H1 (cell line): ENCODE results near the gene GLG1. TPM values are rescaled to one million over a fixed set of nuclear protein-coding genes. Genes with fewer than 3 reads are reported as not detected.
"Not testable (repeated sequence)": the region's sequence is repeated elsewhere in the genome, so short reads cannot be mapped to it uniquely, and the experiment has no call there.

ENCODE experiments used
- CTCF ChIA-PET: fragments of 300-600 bp; sonication (Branson Sonifier 250); formaldehyde crosslinking; loops from one replicate; lab custom pipeline; 2021; ENCODE audit not compliant: partially characterized antibody; lab: Charles Lee
- POLR2A ChIA-PET: fragments of 300-600 bp; sonication (Branson Sonifier 250); formaldehyde crosslinking; loops from one replicate; lab custom pipeline; 2021; ENCODE audit warnings: inconsistent platforms; ENCODE audit not compliant: partially characterized antibody; lab: Charles Lee
- DNase-seq, 2 experiments: peaks; one replicate each; pipeline versions ENCODE4 v3.0.0 to v3.0.0-alpha.2; 2010 to 2022; ENCODE audit warnings: low spot score in 2 of 2, low read depth in 1 of 2, mixed read lengths in 1 of 2
- FAIRE-seq: peaks from 2 replicates; lab custom pipeline; 2011; peaks lifted over from hg19 to GRCh38; lab: Jason Lieb, UNC
- H2AFZ ChIP-seq: 2 replicates; pipeline ENCODE4 v1.8.1; 2012; ENCODE audit warnings: low read length, inconsistent platforms
- H2AK5ac ChIP-seq: 2 replicates; pipeline ENCODE4 v1.6.1; 2013; ENCODE audit warnings: low read depth, low read length
- H2BK120ac ChIP-seq: replicated peaks from 2 replicates; pipeline ENCODE3; 2013; ENCODE audit warnings: low read depth, low read length, inconsistent platforms
- H2BK12ac ChIP-seq: 2 replicates; pipeline ENCODE4 v1.6.1; 2013; ENCODE audit warnings: low read depth, low read length
- H2BK15ac ChIP-seq: 2 replicates; pipeline ENCODE4 v1.6.1; 2013; ENCODE audit warnings: low read length
- H2BK20ac ChIP-seq: 2 replicates; pipeline ENCODE4 v1.6.1; 2013; ENCODE audit warnings: low read length
- H2BK5ac ChIP-seq: 2 replicates; pipeline ENCODE4 v1.6.1; 2013; ENCODE audit warnings: low read depth, low read length
- H3K14ac ChIP-seq: 2 replicates; pipeline ENCODE4 v1.6.1; 2013; ENCODE audit warnings: inconsistent platforms; ENCODE audit not compliant: insufficient read length
- H3K18ac ChIP-seq: 2 replicates; pipeline ENCODE4 v1.6.1; 2013; ENCODE audit warnings: low read length; ENCODE audit errors: extremely low read depth
- H3K23ac ChIP-seq: 2 replicates; pipeline ENCODE4 v1.6.1; 2013; ENCODE audit warnings: inconsistent platforms; ENCODE audit not compliant: insufficient read length
- H3K23me2 ChIP-seq: 2 replicates; pipeline ENCODE4 v1.6.1; 2013; ENCODE audit warnings: low read depth, low read length
- H3K27ac ChIP-seq: 2 replicates; pipeline ENCODE4 v1.6.1; 2011; ENCODE audit warnings: low read depth, low read length, inconsistent platforms
- H3K27me3 ChIP-seq, 4 experiments: replicated peaks in 1 of 4; 1 replicate in 1 of 4; 2 replicates in 3 of 4; pipeline versions ENCODE4 v1.6.1 to v1.8.1; 2011 to 2013; ENCODE audit warnings: low read length in 3 of 4, mild to moderate bottlenecking in 3 of 4, inconsistent platforms in 2 of 4, mixed read lengths in 2 of 4, moderate library complexity in 1 of 4; ENCODE audit not compliant: control insufficient read depth in 3 of 4, insufficient read depth in 3 of 4; ENCODE audit errors: extremely low read depth in 1 of 4
- H3K36me3 ChIP-seq, 4 experiments: 2 replicates each; pipeline versions ENCODE4 v1.6.1 to v1.8.1; 2011 to 2013; ENCODE audit warnings: mild to moderate bottlenecking in 4 of 4, low read length in 3 of 4, moderate library complexity in 2 of 4, control low read depth in 1 of 4, inconsistent platforms in 1 of 4; ENCODE audit not compliant: insufficient read depth in 4 of 4, control insufficient read depth in 2 of 4
- H3K4ac ChIP-seq: replicated peaks from 2 replicates; pipeline ENCODE3; 2013; ENCODE audit warnings: low read length, low read depth, mixed read lengths, inconsistent platforms; ENCODE audit not compliant: insufficient read length
- H3K4me1 ChIP-seq, 4 experiments: replicated peaks in 1 of 4; 1 replicate in 1 of 4; 2 replicates in 3 of 4; pipeline versions ENCODE4 v1.6.1 to v1.8.1; 2011 to 2013; ENCODE audit warnings: low read length in 3 of 4, inconsistent platforms in 2 of 4, mixed read lengths in 1 of 4; ENCODE audit not compliant: insufficient read depth in 4 of 4, control insufficient read depth in 3 of 4
- H3K4me2 ChIP-seq, 2 experiments: 2 replicates each; pipeline versions ENCODE4 v1.6.1 to v1.8.1; 2011 to 2013; ENCODE audit warnings: low read depth in 2 of 2, low read length in 2 of 2, control low read depth in 1 of 2, inconsistent platforms in 1 of 2, mild to moderate bottlenecking in 1 of 2; ENCODE audit not compliant: insufficient read depth in 1 of 2
- H3K4me3 ChIP-seq, 4 experiments: fragments of 200-600, 300-600 bp in 1 of 4; sonication (generic), shearing (Covaris generic), sonication (Bioruptor Twin) in 1 of 4; 2 replicates each; pipeline versions ENCODE4 v1.5.1 to v1.8.1; 2011 to 2016; ENCODE audit warnings: low read length in 4 of 4, low read depth in 3 of 4, control low read depth in 2 of 4, inconsistent platforms in 2 of 4, mild to moderate bottlenecking in 2 of 4, mixed read lengths in 1 of 4, moderate library complexity in 1 of 4; ENCODE audit not compliant: insufficient read depth in 2 of 4; ENCODE audit errors: extremely low read depth in 1 of 4
- H3K56ac ChIP-seq: replicated peaks from 2 replicates; pipeline ENCODE3; 2013; ENCODE audit warnings: low read depth, mild to moderate bottlenecking, mixed read lengths, low read length, inconsistent platforms; ENCODE audit not compliant: insufficient read length
- H3K79me1 ChIP-seq: 2 replicates; pipeline ENCODE4 v1.6.1; 2013; ENCODE audit warnings: low read depth, low read length, control low read depth
- H3K79me2 ChIP-seq, 2 experiments: 2 replicates each; pipeline versions ENCODE4 v1.6.1 to v1.8.1; 2012 to 2013; ENCODE audit warnings: low read length in 2 of 2, mild to moderate bottlenecking in 2 of 2, inconsistent platforms in 1 of 2; ENCODE audit not compliant: insufficient read depth in 2 of 2, control insufficient read depth in 1 of 2
- H3K9ac ChIP-seq, 4 experiments: replicated peaks in 1 of 4; 1 replicate in 1 of 4; 2 replicates in 3 of 4; pipeline versions ENCODE4 v1.6.1 to v1.8.1; 2011 to 2013; ENCODE audit warnings: low read depth in 3 of 4, low read length in 3 of 4, control low read depth in 2 of 4, mild to moderate bottlenecking in 2 of 4, moderate library complexity in 2 of 4, inconsistent platforms in 1 of 4; ENCODE audit errors: extremely low read depth in 1 of 4
- H3K9me3 ChIP-seq, 2 experiments: 2 replicates each; pipeline versions ENCODE4 v1.6.1 to v1.8.1; 2012 to 2013; ENCODE audit warnings: mild to moderate bottlenecking in 2 of 2, moderate library complexity in 2 of 2, control low read depth in 1 of 2, inconsistent platforms in 1 of 2, low read depth in 1 of 2, low read length in 1 of 2, mixed read lengths in 1 of 2; ENCODE audit not compliant: insufficient read depth in 2 of 2
- H4K20me1 ChIP-seq, 2 experiments: replicated peaks in 1 of 2; 2 replicates each; pipeline versions ENCODE3 to v1.8.1; 2011 to 2013; ENCODE audit warnings: inconsistent platforms in 2 of 2, low read length in 2 of 2, mild to moderate bottlenecking in 1 of 2; ENCODE audit not compliant: insufficient read depth in 2 of 2, control insufficient read depth in 1 of 2
- H4K5ac ChIP-seq: 2 replicates; pipeline ENCODE4 v1.6.1; 2013; ENCODE audit warnings: low read length, low read depth, mixed read lengths, inconsistent platforms; ENCODE audit not compliant: insufficient read length
- H4K8ac ChIP-seq: 2 replicates; pipeline ENCODE4 v1.8.0; 2013; ENCODE audit warnings: mild to moderate bottlenecking, moderate library complexity, low read length, inconsistent platforms; ENCODE audit not compliant: insufficient read depth; ENCODE audit errors: extremely low read depth
- H4K91ac ChIP-seq: replicated peaks from 2 replicates; pipeline ENCODE3; 2013; ENCODE audit warnings: low read length, mixed read lengths, inconsistent platforms; ENCODE audit not compliant: insufficient read length
- WGBS, 2 experiments: shearing (Covaris generic) in 1 of 2; methylation state at CpG; one replicate each; pipeline versions ENCODE4 v1.1.6 to v1.1.7; 2013 to 2015; ENCODE audit warnings: low lambda C conversion rate in 2 of 2, mixed read lengths in 2 of 2, inconsistent platforms in 1 of 2, low coverage in 1 of 2, missing lambda C conversion rate in 1 of 2; ENCODE audit not compliant: insufficient replicate concordance in 2 of 2, insufficient coverage in 1 of 2, insufficient read length in 1 of 2; ENCODE audit errors: extremely low coverage in 1 of 2, missing lambda C conversion rate in 1 of 2; 5-methylcytosine and 5-hydroxymethylcytosine counted together
- polyA plus RNA-seq, 7 experiments: library from polyadenylated mRNA; depleted of rRNA in 3 of 7; stranded (reverse) in 5 of 7; unstranded in 2 of 7; fragments of >200 nt in 5 of 7; fragments of 200-250 nt in 2 of 7; gene quantifications; 1 replicate in 5 of 7; 2 replicates in 1 of 7; 4 replicates in 1 of 7; pipeline versions ENCODE4 v1.2.1 to v1.2.3, GENCODE V29; 2011 to 2013; ENCODE audit warnings: missing spikeins in 2 of 7, mixed read lengths in 2 of 7
- total RNA-seq: library from RNA; stranded (reverse); fragmentation: NEBNext Ultra II Directional; extraction: Animal tissue kit (Norgen Biotek cat#: 25700); gene quantifications from 2 replicates; pipeline ENCODE4 v1.2.1, GENCODE V29; 2021

Gene GLG1
- total and polyA plus RNA-seq, 2 of the 8 experiments (the other 6 are each of a cell fraction or from before 2014, with no cell fraction given) = 53.4 to 139 TPM

DNA sequence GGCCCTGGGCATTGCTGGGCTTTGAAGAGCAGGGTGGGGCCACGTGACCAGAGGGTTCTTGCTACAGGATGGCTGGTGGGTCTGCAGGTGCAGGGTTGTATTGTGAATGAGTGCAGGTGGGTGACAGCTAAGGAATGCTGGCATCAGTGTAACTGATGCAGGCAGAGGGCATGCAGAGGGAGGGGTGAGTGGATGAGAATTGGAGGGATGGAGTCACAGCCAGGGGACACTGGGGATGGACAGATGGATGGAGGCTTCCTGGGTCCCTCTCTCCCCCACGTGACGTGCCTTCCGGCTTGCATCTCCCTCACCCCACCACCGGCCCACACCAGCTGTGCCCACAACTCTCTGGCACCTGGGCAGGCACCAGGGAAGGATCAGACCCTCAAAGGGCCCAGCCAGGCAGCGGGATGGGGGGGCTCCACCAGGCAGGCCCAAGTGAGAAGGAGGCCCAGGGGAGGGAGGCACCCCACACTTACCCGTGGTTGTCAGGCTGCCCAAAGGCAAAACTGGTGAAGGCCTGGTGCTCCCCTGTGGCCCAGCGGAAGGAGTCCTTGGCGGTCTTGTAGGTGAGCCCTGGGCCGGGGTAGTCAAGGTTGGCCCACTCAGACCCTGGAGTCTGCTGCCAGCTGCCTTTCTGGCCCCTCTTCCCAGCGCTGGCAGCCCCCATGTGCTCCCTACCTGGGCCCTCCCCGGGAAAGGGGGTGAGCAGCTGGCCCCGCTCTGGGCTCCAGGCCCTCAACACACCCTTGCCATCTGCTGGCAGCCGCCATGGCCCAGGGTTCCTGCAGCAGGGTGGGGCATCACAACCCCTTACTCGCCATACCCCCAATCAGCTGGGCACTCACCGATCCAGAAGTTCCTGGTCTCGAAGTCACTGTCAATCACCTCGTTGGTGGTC lies 196.6 kb downstream of the GLG1 start:
- H3K23me2 ChIP-seq, H4K8ac ChIP-seq, H3K56ac ChIP-seq, H3K27ac ChIP-seq, H2BK15ac ChIP-seq, H3K4me2 ChIP-seq, H3K9me3 ChIP-seq, H3K4me3 ChIP-seq, DNase-seq, H3K36me3 ChIP-seq, POLR2A ChIA-PET, H3K14ac ChIP-seq, FAIRE-seq, H2AK5ac ChIP-seq, CTCF ChIA-PET, H4K5ac ChIP-seq, H3K4me1 ChIP-seq, H2BK12ac ChIP-seq, H2AFZ ChIP-seq, H3K27me3 ChIP-seq, H3K18ac ChIP-seq, H3K9ac ChIP-seq, H2BK120ac ChIP-seq, H3K79me1 ChIP-seq, H4K91ac ChIP-seq, H3K23ac ChIP-seq, H4K20me1 ChIP-seq, H3K4ac ChIP-seq, H3K79me2 ChIP-seq, H2BK20ac ChIP-seq, H2BK5ac ChIP-seq: not testable (repeated sequence)
- 92% methylated on average over 2 of the region's 18 CpGs; no CpG with 5 or more reads in 1 of the 2 experiments for WGBS, 2 experiments
